AG09319 (cell line): ENCODE data around the gene PARP6.
A peak's percentile ranks its signal among the peaks of the same experiment; 100 is the strongest.

Source experiments
- DNase-seq: peaks from one replicate; pipeline ENCODE4 v3.0.0-alpha.2; 2010; ENCODE audit warnings: low read depth; ENCODE audit errors: extremely low read depth
- TF ChIP-seq, protein P1 (sequence below): IDR thresholded peaks from 2 replicates; pipeline ENCODE4 v1.5.1; 2011; ENCODE audit warnings: low read depth, mild to moderate bottlenecking, inconsistent platforms, low read length, moderate library complexity

Gene PARP6

DNA sequence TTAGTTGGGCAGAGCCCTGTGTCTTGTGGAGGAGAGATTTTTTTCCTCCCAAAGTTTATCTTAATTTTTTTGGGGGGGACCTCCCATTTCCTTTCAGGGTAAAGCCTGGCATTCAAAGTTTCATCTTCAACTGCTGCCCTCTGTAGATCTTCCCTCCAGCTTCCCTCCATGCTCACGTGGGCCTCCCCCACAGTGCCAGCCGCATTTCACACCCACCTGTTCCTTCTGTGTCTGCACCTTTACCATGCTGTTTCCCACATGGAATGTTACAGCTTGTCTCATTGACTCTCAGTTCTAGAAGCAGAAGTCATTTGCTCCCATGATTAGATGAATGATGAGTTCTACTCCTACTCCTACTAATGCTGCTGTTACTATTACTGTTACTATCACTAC, 41.1 kb upstream of the PARP6 start:
- no peak for DNase-seq
- TF ChIP-seq, protein P1, sequence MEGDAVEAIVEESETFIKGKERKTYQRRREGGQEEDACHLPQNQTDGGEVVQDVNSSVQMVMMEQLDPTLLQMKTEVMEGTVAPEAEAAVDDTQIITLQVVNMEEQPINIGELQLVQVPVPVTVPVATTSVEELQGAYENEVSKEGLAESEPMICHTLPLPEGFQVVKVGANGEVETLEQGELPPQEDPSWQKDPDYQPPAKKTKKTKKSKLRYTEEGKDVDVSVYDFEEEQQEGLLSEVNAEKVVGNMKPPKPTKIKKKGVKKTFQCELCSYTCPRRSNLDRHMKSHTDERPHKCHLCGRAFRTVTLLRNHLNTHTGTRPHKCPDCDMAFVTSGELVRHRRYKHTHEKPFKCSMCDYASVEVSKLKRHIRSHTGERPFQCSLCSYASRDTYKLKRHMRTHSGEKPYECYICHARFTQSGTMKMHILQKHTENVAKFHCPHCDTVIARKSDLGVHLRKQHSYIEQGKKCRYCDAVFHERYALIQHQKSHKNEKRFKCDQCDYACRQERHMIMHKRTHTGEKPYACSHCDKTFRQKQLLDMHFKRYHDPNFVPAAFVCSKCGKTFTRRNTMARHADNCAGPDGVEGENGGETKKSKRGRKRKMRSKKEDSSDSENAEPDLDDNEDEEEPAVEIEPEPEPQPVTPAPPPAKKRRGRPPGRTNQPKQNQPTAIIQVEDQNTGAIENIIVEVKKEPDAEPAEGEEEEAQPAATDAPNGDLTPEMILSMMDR = no peak

DNA sequence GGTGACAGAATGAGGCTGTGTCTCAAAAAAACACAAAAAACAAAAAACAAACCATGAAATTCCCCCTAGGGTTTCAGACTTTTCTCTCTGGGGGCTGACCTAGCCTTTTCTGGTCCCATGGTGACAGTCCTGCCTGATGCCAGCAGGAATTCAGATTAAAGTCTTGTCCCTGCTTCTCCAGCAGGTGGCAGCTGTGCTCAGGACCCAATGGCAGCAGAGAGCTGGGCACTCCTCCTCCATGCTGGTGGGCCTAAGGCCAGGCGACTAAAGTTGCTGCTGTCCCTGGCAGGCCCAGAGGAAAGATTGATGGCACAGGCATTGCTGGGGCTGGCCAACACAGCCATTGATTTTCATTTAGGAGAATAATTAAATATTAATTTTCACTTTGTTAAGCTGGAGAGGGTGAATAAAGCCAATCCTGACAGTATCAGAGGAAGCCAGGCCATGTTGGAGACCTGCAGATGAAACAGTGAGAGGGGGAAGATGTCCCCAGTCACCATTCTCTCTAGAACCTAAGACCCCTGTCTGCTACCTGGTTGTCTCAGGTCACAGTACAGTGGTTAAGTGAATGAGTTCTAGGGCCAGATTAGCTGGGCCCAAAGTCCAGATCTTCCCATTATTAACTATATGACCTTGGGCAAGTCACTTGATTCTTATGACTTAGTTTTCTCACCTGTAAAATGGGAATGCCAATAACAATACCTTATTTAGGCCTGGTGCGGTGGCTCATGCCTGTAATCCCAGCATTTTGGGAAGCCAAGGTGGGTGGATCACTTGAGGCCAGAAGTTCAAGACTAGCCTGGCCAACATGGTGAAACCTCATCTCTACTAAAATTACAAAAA, 40.5 kb upstream of the PARP6 start:
- TF ChIP-seq, protein P1 = peak; percentile 81
- peak; percentile 49 for DNase-seq

DNA sequence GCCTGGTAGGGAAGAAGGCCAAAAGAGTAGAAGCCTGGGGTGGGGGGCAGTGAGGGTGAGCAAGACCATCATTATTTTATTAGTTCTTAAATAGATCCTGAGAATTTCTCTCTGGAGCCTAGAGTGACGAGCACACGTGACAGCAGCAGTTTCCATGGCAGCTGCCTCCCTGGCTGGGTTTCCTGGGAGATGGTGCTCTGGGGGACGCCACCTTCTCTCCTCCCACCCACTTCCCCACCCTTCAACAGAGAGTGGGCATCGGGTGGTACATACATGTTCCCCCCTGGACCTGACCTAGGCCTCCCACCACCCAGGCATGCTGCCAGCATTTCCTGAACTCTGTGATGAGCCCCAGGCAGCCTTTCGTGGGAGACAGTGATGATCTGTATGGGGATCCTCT, 34.7 kb upstream of the PARP6 start:
- TF ChIP-seq, protein P1 = no peak
- no peak for DNase-seq

DNA sequence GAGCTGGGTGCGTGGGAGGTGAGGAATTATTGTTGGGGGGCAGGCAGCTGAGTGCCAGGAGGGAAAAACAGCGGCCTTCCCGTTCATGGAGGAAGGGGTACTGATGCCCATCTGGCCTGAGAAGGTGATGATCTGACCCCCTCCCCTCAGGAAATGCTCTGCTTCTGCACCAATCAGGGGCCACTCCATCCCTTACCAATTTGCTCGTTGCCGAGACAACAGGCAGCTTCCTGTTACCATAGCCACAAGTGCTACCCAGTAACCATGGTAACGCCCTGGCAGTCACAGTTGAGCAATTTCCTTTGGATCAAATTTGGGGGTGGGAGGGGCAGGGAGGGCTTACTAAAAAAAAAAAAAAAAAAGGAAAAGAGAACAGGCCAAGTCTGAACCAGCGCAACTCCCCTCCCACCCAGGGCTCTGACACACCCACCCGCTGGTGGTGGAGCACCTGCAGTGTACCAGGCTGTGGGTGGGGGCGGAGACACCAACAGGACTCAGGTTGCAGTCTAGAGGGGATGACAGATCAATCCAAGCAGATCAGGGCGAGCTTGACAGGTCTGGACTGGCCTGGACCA, 33.9 kb upstream of the PARP6 start:
- TF ChIP-seq, protein P1 = no peak
- DNase-seq = no peak

DNA sequence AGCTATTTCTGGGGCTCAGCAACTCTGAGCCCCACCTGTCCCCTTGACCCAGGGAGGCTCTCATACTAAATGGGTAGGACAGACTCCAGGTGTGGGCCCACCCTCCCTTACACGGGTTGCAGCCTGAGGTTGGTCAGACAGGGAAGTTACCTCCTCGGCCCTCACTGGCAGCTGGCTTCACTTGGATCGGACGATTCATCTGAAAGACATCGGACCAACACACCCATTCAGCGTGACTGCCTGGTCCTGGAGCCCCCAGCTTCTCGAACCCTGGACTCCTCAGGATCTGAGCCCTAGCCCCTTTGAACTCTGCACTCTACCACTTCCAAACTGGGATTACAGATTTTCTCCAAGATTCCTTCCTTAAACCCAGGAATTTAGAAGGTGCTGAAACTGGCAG, 32.2 kb upstream of the PARP6 start:
- no peak for DNase-seq
- TF ChIP-seq, protein P1 = no peak

DNA sequence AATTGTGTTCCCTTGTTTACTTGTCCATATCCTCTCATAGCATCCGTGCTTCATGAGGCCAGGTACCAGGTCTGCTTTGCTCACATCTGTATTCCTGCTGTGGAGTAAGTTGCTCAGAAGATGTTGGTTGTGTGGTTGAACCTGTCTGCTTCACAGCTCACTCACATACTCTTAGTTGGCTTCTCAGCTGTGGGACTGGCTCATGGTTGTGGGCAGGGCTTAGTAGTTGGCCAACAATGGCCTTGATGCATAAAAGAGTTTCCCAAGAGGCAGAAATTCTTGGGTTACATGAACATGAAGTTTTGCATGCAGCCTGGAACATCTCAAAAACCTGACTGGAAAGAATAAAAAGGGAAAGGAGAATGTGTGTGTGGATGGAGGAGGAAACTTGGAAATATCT, 30.6 kb upstream of the PARP6 start:
- TF ChIP-seq, protein P1 = no peak
- no peak for DNase-seq

DNA sequence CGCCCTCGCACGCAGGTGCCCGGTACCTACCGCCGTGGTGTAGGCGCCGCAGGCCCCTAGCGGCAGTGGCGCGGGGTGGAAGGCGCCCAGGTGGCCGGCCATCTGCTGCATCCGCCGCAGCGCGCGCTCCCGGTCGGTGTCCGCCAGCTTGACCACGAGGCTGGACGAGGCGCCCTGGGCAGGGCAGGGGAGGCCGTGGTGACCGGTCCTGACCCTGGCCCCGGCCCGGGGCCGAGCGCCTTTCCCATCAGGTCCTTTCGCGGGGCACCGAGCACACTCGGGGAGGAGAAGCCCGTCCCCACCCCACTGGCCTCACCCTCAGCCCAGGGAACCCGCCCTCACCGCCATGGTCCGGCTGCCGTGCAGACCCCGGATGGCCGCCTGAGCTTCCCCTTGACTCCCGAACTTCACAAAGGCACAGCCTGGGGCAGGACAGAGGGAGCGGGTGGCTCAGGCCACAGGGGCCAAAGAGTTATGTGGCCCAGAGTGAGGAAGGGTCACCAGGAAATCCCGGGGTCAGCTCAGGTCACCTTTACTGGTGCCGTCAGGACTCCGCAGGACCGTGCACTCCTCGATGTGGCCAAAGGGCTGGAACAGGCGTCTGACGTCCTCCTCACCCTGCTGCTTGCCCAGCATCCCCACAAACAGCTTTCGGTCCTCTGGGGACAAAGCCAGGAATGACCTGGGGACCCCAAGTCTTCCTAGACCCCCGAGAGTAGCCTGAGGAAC, 17.4 kb upstream of the PARP6 start:
- no peak for DNase-seq
- TF ChIP-seq, protein P1 = no peak
